ENCODE results near the gene CDC42EP2. TPM values are rescaled to one million over a fixed set of nuclear protein-coding genes. Genes with fewer than 3 reads are reported as not detected.
A peak's percentile ranks its signal among the peaks of the same experiment; 100 is the strongest.

Gene CDC42EP2
- polyA plus RNA-seq, 2 of the 4 experiments (the other 2 are of a cell fraction) = 3.0 to 8.5 TPM

DNA sequence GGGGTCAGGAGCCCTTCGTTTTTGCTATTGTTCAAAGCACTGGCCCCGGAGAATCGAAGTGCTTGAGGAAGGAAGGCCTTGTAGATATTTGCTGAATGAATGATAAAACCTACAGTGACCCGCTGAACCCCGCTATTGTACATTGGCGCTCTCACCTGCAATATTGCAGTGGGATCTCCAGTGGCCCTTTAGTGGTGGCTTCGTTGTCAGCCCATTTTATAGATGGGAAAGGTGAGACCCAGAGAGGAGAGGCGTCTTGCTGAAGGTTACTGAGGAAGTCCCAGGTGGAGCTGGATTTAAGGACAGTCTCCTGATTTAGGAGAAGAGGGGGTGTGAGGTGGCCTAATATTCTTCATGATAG, 1.2 kb downstream of the CDC42EP2 start:
- ATAC-seq = peak in 1 of 2 experiments; percentile 3; a peak in 2 of 6 replicates
- CTCF ChIA-PET = interaction anchor here (0.7 to 78.3 kb wide), 24 partner anchors 0 to 282 kb away, joined by 3 to 3090 read pairs (median 4); partner anchors contain the start of genes CAPN1, CDC42EP2, DPF2 and POLA2
- DNase-seq (ENCODE audit: low read depth in 1 of 2, low spot score in 1 of 2) = no peak
- POLR2A ChIA-PET = interaction anchor here (0.8 to 3.8 kb wide), 8 partner anchors 17 to 198 kb away, joined by 3 to 62 read pairs (median 9); partner anchors contain the start of genes DPF2, POLA2 and ZNHIT2
- no peak for TF ChIP-seq NR3C1 (IDR thresholded peaks at IDR 0.05)
- TF ChIP-seq, protein P1, sequence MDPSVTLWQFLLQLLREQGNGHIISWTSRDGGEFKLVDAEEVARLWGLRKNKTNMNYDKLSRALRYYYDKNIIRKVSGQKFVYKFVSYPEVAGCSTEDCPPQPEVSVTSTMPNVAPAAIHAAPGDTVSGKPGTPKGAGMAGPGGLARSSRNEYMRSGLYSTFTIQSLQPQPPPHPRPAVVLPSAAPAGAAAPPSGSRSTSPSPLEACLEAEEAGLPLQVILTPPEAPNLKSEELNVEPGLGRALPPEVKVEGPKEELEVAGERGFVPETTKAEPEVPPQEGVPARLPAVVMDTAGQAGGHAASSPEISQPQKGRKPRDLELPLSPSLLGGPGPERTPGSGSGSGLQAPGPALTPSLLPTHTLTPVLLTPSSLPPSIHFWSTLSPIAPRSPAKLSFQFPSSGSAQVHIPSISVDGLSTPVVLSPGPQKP (IDR thresholded peaks at IDR 0.05; ENCODE audit: low read depth, low read length) = no peak
- TF ChIP-seq KDM1A (IDR thresholded peaks at IDR 0.05; ENCODE audit: low read depth) = no peak
- TF ChIP-seq, protein P2, sequence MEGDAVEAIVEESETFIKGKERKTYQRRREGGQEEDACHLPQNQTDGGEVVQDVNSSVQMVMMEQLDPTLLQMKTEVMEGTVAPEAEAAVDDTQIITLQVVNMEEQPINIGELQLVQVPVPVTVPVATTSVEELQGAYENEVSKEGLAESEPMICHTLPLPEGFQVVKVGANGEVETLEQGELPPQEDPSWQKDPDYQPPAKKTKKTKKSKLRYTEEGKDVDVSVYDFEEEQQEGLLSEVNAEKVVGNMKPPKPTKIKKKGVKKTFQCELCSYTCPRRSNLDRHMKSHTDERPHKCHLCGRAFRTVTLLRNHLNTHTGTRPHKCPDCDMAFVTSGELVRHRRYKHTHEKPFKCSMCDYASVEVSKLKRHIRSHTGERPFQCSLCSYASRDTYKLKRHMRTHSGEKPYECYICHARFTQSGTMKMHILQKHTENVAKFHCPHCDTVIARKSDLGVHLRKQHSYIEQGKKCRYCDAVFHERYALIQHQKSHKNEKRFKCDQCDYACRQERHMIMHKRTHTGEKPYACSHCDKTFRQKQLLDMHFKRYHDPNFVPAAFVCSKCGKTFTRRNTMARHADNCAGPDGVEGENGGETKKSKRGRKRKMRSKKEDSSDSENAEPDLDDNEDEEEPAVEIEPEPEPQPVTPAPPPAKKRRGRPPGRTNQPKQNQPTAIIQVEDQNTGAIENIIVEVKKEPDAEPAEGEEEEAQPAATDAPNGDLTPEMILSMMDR (IDR thresholded peaks at IDR 0.05) = peak; percentile 49
- H3K4me1 ChIP-seq = peaks cover 44% of the 10 kb centered on the region
- peak overlapping the region; percentile 91 for H3K27ac ChIP-seq
- H3K4me3 ChIP-seq = peak overlapping the region; percentile 99
- H3K9me3 ChIP-seq = no peaks in the 10 kb centered on the region
- peak overlapping the region; percentile 97 for H3K4me2 ChIP-seq
- WGBS (ENCODE audit: missing lambda C conversion rate) = 10% methylated on average over 5 of the region's 8 CpGs
- FAIRE-seq = no peak

DNA sequence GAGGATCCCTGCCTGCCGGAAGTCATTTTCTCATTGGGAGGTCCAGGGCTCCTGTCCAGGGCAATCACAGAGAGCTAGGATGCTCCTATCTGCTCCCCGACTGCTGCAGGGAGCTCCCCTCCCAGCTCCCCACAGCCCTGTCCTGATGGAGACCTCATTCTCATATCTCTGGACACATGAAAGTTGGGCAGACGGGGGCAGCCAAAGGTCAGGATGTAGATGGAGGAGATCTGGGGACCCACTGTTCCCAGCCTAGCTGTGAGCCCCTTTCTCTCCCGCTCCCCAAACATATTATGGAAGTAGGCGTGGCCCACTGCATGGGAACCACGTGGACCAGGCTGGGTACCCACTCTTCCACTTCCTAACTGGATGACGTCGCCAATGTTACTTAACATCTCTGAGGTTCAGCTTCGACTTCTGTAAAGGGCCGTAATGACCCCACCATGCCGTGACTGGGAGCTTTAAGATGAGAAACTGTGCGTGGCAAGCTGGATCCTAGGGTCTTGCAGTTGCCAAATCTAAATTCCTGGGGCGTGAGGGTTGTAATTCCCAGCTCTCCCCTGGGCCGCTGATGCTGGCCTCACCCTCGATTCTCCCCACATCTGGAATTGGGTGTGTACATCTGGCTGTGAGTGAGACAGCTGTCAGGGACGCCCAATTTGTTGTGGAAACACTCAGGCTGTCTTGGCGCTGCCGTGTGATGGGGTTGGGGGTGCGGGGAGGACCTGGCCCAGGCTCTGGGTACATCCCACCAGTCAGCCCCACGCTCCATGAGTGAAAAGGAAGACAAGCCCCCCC, 1.8 kb downstream of the CDC42EP2 start:
- H3K27ac ChIP-seq = peak overlapping the region; percentile 91
- ChIA-PET CTCF (interaction anchor here (0.7 to 78.3 kb wide), 20 partner anchors 1 to 283 kb away, joined by 3 to 3090 read pairs (median 4); partner anchors contain the start of genes CAPN1, CDC42EP2, DPF2 and POLA2), POLR2A (interaction anchor here (0.8 to 3.8 kb wide), 7 partner anchors 13 to 199 kb away, joined by 3 to 62 read pairs (median 11); partner anchors contain the start of genes DPF2, POLA2 and ZNHIT2)
- FAIRE-seq = no peak
- no peaks in the 10 kb centered on the region for H3K9me3 ChIP-seq
- peak in 1 of 2 experiments; percentile 29 for DNase-seq (ENCODE audit: low read depth in 1 of 2, low spot score in 1 of 2)
- peak overlapping the region; percentile 97 for H3K4me2 ChIP-seq
- 0 out of 6 replicates have a peak, but pooled peaks of 1 of the 2 experiments have one; percentile 1 for ATAC-seq
- H3K4me1 ChIP-seq = peaks cover 38% of the 10 kb centered on the region
- H3K4me3 ChIP-seq = peak overlapping the region; percentile 99
- WGBS (ENCODE audit: missing lambda C conversion rate) = 62% methylated on average over 20 of the region's 20 CpGs
- TF ChIP-seq, protein P2 (IDR thresholded peaks at IDR 0.05) = no peak
- TF ChIP-seq ZC3H11A (IDR thresholded peaks at IDR 0.05) (no peak), FOSB (CRISPR knock-in tag; IDR thresholded peaks at IDR 0.05) (no peak), TP53 (CRISPR knock-in tag; IDR thresholded peaks at IDR 0.05) (no peak), SMC3 (IDR thresholded peaks at IDR 0.05) (no peak), ESRRA (IDR thresholded peaks at IDR 0.05; ENCODE audit: borderline replicate concordance, low read length) (no peak), HOXB5 (CRISPR knock-in tag; IDR thresholded peaks at IDR 0.05) (no peak)
- TF ChIP-seq, protein P1 (IDR thresholded peaks at IDR 0.05; ENCODE audit: low read depth, low read length) = no peak
- TF ChIP-seq, protein P3, sequence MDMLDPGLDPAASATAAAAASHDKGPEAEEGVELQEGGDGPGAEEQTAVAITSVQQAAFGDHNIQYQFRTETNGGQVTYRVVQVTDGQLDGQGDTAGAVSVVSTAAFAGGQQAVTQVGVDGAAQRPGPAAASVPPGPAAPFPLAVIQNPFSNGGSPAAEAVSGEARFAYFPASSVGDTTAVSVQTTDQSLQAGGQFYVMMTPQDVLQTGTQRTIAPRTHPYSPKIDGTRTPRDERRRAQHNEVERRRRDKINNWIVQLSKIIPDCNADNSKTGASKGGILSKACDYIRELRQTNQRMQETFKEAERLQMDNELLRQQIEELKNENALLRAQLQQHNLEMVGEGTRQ (IDR thresholded peaks at IDR 0.05) = no peak
- TF ChIP-seq, protein P4, sequence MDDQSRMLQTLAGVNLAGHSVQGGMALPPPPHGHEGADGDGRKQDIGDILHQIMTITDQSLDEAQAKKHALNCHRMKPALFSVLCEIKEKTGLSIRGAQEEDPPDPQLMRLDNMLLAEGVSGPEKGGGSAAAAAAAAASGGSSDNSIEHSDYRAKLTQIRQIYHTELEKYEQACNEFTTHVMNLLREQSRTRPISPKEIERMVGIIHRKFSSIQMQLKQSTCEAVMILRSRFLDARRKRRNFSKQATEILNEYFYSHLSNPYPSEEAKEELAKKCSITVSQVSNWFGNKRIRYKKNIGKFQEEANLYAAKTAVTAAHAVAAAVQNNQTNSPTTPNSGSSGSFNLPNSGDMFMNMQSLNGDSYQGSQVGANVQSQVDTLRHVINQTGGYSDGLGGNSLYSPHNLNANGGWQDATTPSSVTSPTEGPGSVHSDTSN (IDR thresholded peaks at IDR 0.05) = no peak
- TF ChIP-seq, protein P5, sequence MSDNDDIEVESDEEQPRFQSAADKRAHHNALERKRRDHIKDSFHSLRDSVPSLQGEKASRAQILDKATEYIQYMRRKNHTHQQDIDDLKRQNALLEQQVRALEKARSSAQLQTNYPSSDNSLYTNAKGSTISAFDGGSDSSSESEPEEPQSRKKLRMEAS (IDR thresholded peaks at IDR 0.05) = no peak

All from A549 (cell line).